BJ (cell line): ENCODE measurements around the gene NTMT1. TPM values are rescaled to one million over a fixed set of nuclear protein-coding genes. Genes with fewer than 3 reads are reported as not detected.
A peak's percentile ranks its signal among the peaks of the same experiment; 100 is the strongest.

Experiments
- CTCF ChIA-PET: fragments of 350-600 bp; formaldehyde crosslinking; extraction: SDS; loops from one replicate; lab custom pipeline; 2021; ENCODE audit warnings: antibody characterized with exemption, inconsistent platforms; lab: Yijun Ruan, JAX
- POLR2A ChIA-PET: fragments of 300-600 bp; sonication (Branson Sonifier 250); formaldehyde crosslinking; extraction: SDS; loops from one replicate; lab custom pipeline; 2021; ENCODE audit warnings: antibody characterized with exemption; lab: Charles Lee
- DNase-seq: peaks from one replicate; pipeline ENCODE4 v3.0.0-alpha.2; 2011; ENCODE audit warnings: low read depth
- H3K27me3 ChIP-seq: 2 replicates; pipeline ENCODE4 v1.6.0; 2011; ENCODE audit warnings: low read length; ENCODE audit not compliant: control insufficient read depth, insufficient read depth
- H3K36me3 ChIP-seq: 2 replicates; pipeline ENCODE4 v1.5.1; 2011; ENCODE audit warnings: low read length; ENCODE audit not compliant: control insufficient read depth, insufficient read depth
- H3K4me3 ChIP-seq: 2 replicates; pipeline ENCODE4 v1.5.1; 2011; ENCODE audit warnings: low read depth, mild to moderate bottlenecking, control low read depth, low read length
- CTCF ChIP-seq: IDR thresholded peaks from 2 replicates; pipeline ENCODE4 v1.5.1; 2011; ENCODE audit warnings: low read depth, mild to moderate bottlenecking, control low read depth, inconsistent platforms, low read length, moderate library complexity; ENCODE audit not compliant: insufficient read depth
- polyA plus RNA-seq: library from polyadenylated mRNA; depleted of rRNA; stranded (reverse); fragments of >200 nt; gene quantifications from 2 replicates; pipeline ENCODE4 v1.2.3, GENCODE V29; 2011

Gene NTMT1
- polyA plus RNA-seq, 1 experiment: 96.3 TPM

GRCh38 chr9:129653823-129654553 is 28.0 kb downstream of the NTMT1 start:
- POLR2A ChIA-PET: no interaction called here
- DNase-seq: no peak
- CTCF ChIA-PET: interaction anchor here (1.1 kb wide), 1 partner anchor 11 kb away, joined by 3 read pairs; no protein-coding TSS in a partner anchor
- no peaks in the 10 kb centered on the region; the same call in 1 of the 2 replicates for H3K27me3 ChIP-seq
- H3K36me3 ChIP-seq: no peaks in the 10 kb centered on the region
- TF ChIP-seq CTCF: no peak
- H3K4me3 ChIP-seq: no peak overlapping the region

GRCh38 chr9:129654554-129655040 is 28.6 kb downstream of the NTMT1 start:
- H3K36me3 ChIP-seq: no peaks in the 10 kb centered on the region
- POLR2A ChIA-PET: no interaction called here
- no peaks in the 10 kb centered on the region; the same call in 1 of the 2 replicates for H3K27me3 ChIP-seq
- no peak for TF ChIP-seq CTCF
- H3K4me3 ChIP-seq: no peak overlapping the region
- DNase-seq: no peak
- CTCF ChIA-PET: interaction anchor here (1.1 to 1.2 kb wide), 2 partner anchors 12 to 123 kb away, joined by 3 read pairs; no protein-coding TSS in a partner anchor

- DNase-seq: no peak
- POLR2A ChIA-PET: no interaction called here
- CTCF ChIA-PET: interaction anchor here (1.1 to 1.3 kb wide), 3 partner anchors 13 to 122 kb away, joined by 3 to 7 read pairs (median 3); no protein-coding TSS in a partner anchor
- Histone ChIP-seq H3K27me3 (no peaks in the 10 kb centered on the region; the same call in 1 of the 2 replicates), H3K4me3 (no peak overlapping the region), H3K36me3 (no peaks in the 10 kb centered on the region)
- TF ChIP-seq CTCF: no peak
Observed at GRCh38 chr9:129655154-129655553, 29.2 kb downstream of the NTMT1 start.

GRCh38 chr9:129655696-129656095 is 29.7 kb downstream of the NTMT1 start:
- H3K36me3 ChIP-seq: no peaks in the 10 kb centered on the region
- H3K27me3 ChIP-seq: no peaks in the 10 kb centered on the region; the same call in 1 of the 2 replicates
- ChIA-PET POLR2A (no interaction called here), CTCF (interaction anchor here (0.8 to 1.3 kb wide), 5 partner anchors 12 to 122 kb away, joined by 3 to 7 read pairs (median 3); no protein-coding TSS in a partner anchor)
- no peak for DNase-seq
- H3K4me3 ChIP-seq: no peak overlapping the region
- TF ChIP-seq CTCF: no peak

- POLR2A ChIA-PET: no interaction called here
Observed at GRCh38 chr9:129656795-129657390, 30.9 kb downstream of the NTMT1 start.

More at GRCh38 chr9:129656795-129657390, 30.9 kb downstream of the NTMT1 start:
- no peaks in the 10 kb centered on the region for H3K36me3 ChIP-seq
- peak; percentile 27 for DNase-seq
- TF ChIP-seq CTCF: no peak
- CTCF ChIA-PET: interaction anchor here (0.8 to 1.7 kb wide), 7 partner anchors 10 to 81 kb away, joined by 3 to 7 read pairs (median 5); no protein-coding TSS in a partner anchor
- H3K4me3 ChIP-seq: no peak overlapping the region
- H3K27me3 ChIP-seq: no peaks in the 10 kb centered on the region; the same call in 1 of the 2 replicates
